MG63 (cell line): Measurements from ENCODE around the gene GIMAP5. TPM values are rescaled to one million over a fixed set of nuclear protein-coding genes. Genes with fewer than 3 reads are reported as not detected.

Experiments
- DNase-seq: peaks from one replicate; pipeline ENCODE4 v3.0.0-alpha.2; 2020
- H3K27me3 ChIP-seq: fragments of 250-450 bp; sonication (Bioruptor Pico); 2 replicates; pipeline ENCODE4 v1.5.1; 2020; ENCODE audit warnings: mild to moderate bottlenecking, moderate library complexity
- H3K36me3 ChIP-seq: fragments of 250-450 bp; sonication (Bioruptor Pico); 2 replicates; pipeline ENCODE4 v1.5.1; 2020; ENCODE audit warnings: mild to moderate bottlenecking, moderate library complexity
- H3K4me3 ChIP-seq: fragments of 250-450 bp; sonication (Bioruptor Pico); 2 replicates; pipeline ENCODE4 v1.5.1; 2020; ENCODE audit warnings: mild to moderate bottlenecking, moderate library complexity
- H3K9me3 ChIP-seq: fragments of 250-450 bp; sonication (Bioruptor Pico); 2 replicates; pipeline ENCODE4 v1.5.1; 2020; ENCODE audit warnings: mild to moderate bottlenecking, moderate library complexity
- total RNA-seq: library from RNA; depleted of rRNA; stranded (reverse); fragments of >200 nt; shearing (Covaris generic); gene quantifications from 2 replicates; pipeline ENCODE4 v1.2.3, GENCODE V29; 2014; ENCODE audit warnings: low replicate concordance

GIMAP5 gene
- total RNA-seq, 1 experiment from 2014 or later, result not detected

- DNase-seq, result no peak
- Histone ChIP-seq H3K9me3 (no peaks in the 10 kb centered on the region), H3K36me3 (no peaks in the 10 kb centered on the region), H3K4me3 (no peak overlapping the region), H3K27me3 (no peaks in the 10 kb centered on the region)
Measured at GRCh38 chr7:150731916-150732315, 5.3 kb upstream of the GIMAP5 start.

- H3K4me3 ChIP-seq, result no peak overlapping the region
- H3K36me3 ChIP-seq, result no peaks in the 10 kb centered on the region
- H3K9me3 ChIP-seq, result no peaks in the 10 kb centered on the region
- DNase-seq, result no peak
- no peaks in the 10 kb centered on the region for H3K27me3 ChIP-seq
Measured at GRCh38 chr7:150732786-150733481, 4.3 kb upstream of the GIMAP5 start.

- no peaks in the 10 kb centered on the region for H3K36me3 ChIP-seq
- H3K4me3 ChIP-seq, result no peak overlapping the region
- no peaks in the 10 kb centered on the region for H3K9me3 ChIP-seq
- DNase-seq, result no peak
- no peaks in the 10 kb centered on the region for H3K27me3 ChIP-seq
Measured at GRCh38 chr7:150733482-150734095, 3.6 kb upstream of the GIMAP5 start.

- no peaks in the 10 kb centered on the region for H3K9me3 ChIP-seq
- no peak overlapping the region for H3K4me3 ChIP-seq
- no peak for DNase-seq
- no peaks in the 10 kb centered on the region for H3K36me3 ChIP-seq
- no peaks in the 10 kb centered on the region for H3K27me3 ChIP-seq
Measured at GRCh38 chr7:150734254-150734653, 3.0 kb upstream of the GIMAP5 start.

GRCh38 chr7:150735596-150736358, 1.4 kb upstream of the GIMAP5 start:
- Histone ChIP-seq H3K4me3 (no peak overlapping the region), H3K36me3 (no peaks in the 10 kb centered on the region), H3K9me3 (no peaks in the 10 kb centered on the region), H3K27me3 (no peaks in the 10 kb centered on the region)
- DNase-seq, result no peak

- no peak overlapping the region for H3K4me3 ChIP-seq
- no peak for DNase-seq
- no peaks in the 10 kb centered on the region for H3K36me3 ChIP-seq
- no peaks in the 10 kb centered on the region for H3K27me3 ChIP-seq
- no peaks in the 10 kb centered on the region for H3K9me3 ChIP-seq
Measured at GRCh38 chr7:150736864-150737263, 354 bp upstream of the GIMAP5 start.

GRCh38 chr7:150738092-150738491, 874 bp downstream of the GIMAP5 start:
- no peak for DNase-seq
- no peak overlapping the region for H3K4me3 ChIP-seq
- H3K36me3 ChIP-seq, result no peaks in the 10 kb centered on the region
- no peaks in the 10 kb centered on the region for H3K9me3 ChIP-seq
- H3K27me3 ChIP-seq, result no peaks in the 10 kb centered on the region

GRCh38 chr7:150738591-150739001, 1.4 kb downstream of the GIMAP5 start:
- Histone ChIP-seq H3K27me3 (no peaks in the 10 kb centered on the region), H3K9me3 (no peaks in the 10 kb centered on the region), H3K4me3 (no peak overlapping the region)

GRCh38 chr7:150739033-150739432, 1.8 kb downstream of the GIMAP5 start:
- DNase-seq, result no peak
- Histone ChIP-seq H3K4me3 (no peak overlapping the region), H3K36me3 (no peaks in the 10 kb centered on the region), H3K9me3 (no peaks in the 10 kb centered on the region), H3K27me3 (no peaks in the 10 kb centered on the region)

More at GRCh38 chr7:150738591-150739001, 1.4 kb downstream of the GIMAP5 start:
- DNase-seq, result no peak
- no peaks in the 10 kb centered on the region for H3K36me3 ChIP-seq

GRCh38 chr7:150740053-150740452, 2.8 kb downstream of the GIMAP5 start:
- Histone ChIP-seq H3K4me3 (no peak overlapping the region), H3K27me3 (no peaks in the 10 kb centered on the region), H3K36me3 (no peaks in the 10 kb centered on the region), H3K9me3 (no peaks in the 10 kb centered on the region)
- no peak for DNase-seq

GRCh38 chr7:150742286-150742968, 5.2 kb downstream of the GIMAP5 start:
- Histone ChIP-seq H3K36me3 (no peaks in the 10 kb centered on the region), H3K27me3 (no peaks in the 10 kb centered on the region), H3K4me3 (no peak overlapping the region), H3K9me3 (no peaks in the 10 kb centered on the region)
- no peak for DNase-seq

GRCh38 chr7:150744041-150744656, 6.9 kb downstream of the GIMAP5 start:
- DNase-seq, result no peak
- H3K27me3 ChIP-seq, result no peaks in the 10 kb centered on the region
- H3K9me3 ChIP-seq, result no peaks in the 10 kb centered on the region

GRCh38 chr7:150745086-150745485, 7.9 kb downstream of the GIMAP5 start:
- no peak for DNase-seq
- Histone ChIP-seq H3K36me3 (no peaks in the 10 kb centered on the region), H3K27me3 (no peaks in the 10 kb centered on the region), H3K9me3 (no peaks in the 10 kb centered on the region), H3K4me3 (no peak overlapping the region)

More at GRCh38 chr7:150744041-150744656, 6.9 kb downstream of the GIMAP5 start:
- H3K4me3 ChIP-seq, result no peak overlapping the region
- H3K36me3 ChIP-seq, result no peaks in the 10 kb centered on the region

GRCh38 chr7:150745876-150746275, 8.7 kb downstream of the GIMAP5 start:
- Histone ChIP-seq H3K36me3 (no peaks in the 10 kb centered on the region), H3K9me3 (no peaks in the 10 kb centered on the region), H3K4me3 (no peak overlapping the region), H3K27me3 (no peaks in the 10 kb centered on the region)
- no peak for DNase-seq

GRCh38 chr7:150746921-150747320, 9.7 kb downstream of the GIMAP5 start:
- no peak for DNase-seq
- H3K4me3 ChIP-seq, result no peak overlapping the region
- no peaks in the 10 kb centered on the region for H3K9me3 ChIP-seq
- H3K27me3 ChIP-seq, result no peaks in the 10 kb centered on the region
- H3K36me3 ChIP-seq, result no peaks in the 10 kb centered on the region

GRCh38 chr7:150748376-150748775, 11.2 kb downstream of the GIMAP5 start:
- H3K4me3 ChIP-seq, result no peak overlapping the region
- no peaks in the 10 kb centered on the region for H3K9me3 ChIP-seq
- H3K36me3 ChIP-seq, result no peaks in the 10 kb centered on the region
- no peaks in the 10 kb centered on the region for H3K27me3 ChIP-seq
- no peak for DNase-seq

GRCh38 chr7:150751702-150752101, 14.5 kb downstream of the GIMAP5 start:
- Histone ChIP-seq H3K27me3 (no peaks in the 10 kb centered on the region), H3K4me3 (no peak overlapping the region), H3K9me3 (no peaks in the 10 kb centered on the region), H3K36me3 (no peaks in the 10 kb centered on the region)
- no peak for DNase-seq
